GM19438 (cell line): ENCODE data around the gene KNSTRN.

Source experiments
- ATAC-seq: cut with Tn5 transposase; IDR thresholded peaks from one replicate; pipeline ENCODE4 v1.9.1; 2021; ENCODE audit warnings: low read depth; ENCODE audit not compliant: unreplicated experiment

Gene KNSTRN

GRCh38 chr15:40443255-40443654 lies 60.7 kb downstream of the KNSTRN start:
- no peak for ATAC-seq

DNA sequence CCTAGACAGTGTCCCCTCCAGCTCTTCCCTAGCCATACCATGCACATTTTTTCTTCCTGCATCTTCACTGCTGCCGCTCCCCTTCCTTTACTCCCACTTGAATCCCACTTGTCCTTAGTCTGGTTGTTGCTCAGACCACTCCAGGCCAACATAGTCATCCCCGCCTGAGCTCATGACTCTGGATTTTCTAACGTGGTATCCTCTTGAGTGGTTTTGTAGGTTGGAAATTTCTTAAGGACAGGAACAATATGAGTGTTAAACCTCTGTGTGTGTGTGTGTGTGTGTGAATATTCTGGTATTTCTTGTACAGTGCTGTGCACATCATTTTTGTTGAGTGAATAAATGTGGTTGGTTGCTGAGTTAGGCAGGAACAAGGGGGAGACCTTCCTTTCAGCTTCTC lies 61.3 kb downstream of the KNSTRN start:
- ATAC-seq = no peak
